Measurements from ENCODE around the gene ZNF230.

DNA sequence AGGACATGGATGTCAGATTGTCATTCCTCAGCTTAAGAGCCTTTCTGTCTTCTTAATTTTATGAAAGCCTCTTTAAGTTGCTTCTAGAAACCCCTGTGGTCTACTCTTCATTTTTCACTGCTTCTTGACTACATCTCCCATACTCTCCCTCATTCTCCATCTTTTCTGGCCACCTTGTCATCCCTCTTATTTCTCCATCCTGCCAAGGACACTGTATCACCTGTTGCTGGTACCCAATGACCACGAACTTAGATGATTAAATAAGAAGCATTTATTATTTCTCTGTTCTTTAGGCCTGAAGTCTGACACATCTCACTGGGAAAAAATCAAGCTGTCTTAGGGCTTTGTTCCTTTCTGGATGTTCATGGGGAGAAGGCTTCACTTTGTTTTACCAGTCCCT is 58.3 kb downstream of the ZNF230 start:
- TF ChIP-seq POLR2AphosphoS5 (IDR thresholded peaks at IDR 0.05) (no peak), EP300 (IDR thresholded peaks at IDR 0.05) (no peak), CTCF (IDR thresholded peaks at IDR 0.05) (no peak), POLR2A (IDR thresholded peaks at IDR 0.05) (no peak)
